ENCODE measurements around the gene RELCH.

GRCh38 chr18:62346333-62347088, 159.5 kb downstream of the RELCH start:
- TF ChIP-seq CTCF (IDR thresholded peaks at IDR 0.05 in 2 of 3, conservative IDR thresholded peaks at IDR 0.05 in 1 of 3; ENCODE audit: control insufficient read depth in 2 of 3, extremely low read depth in 1 of 3, insufficient read depth in 1 of 3, low read depth in 3 of 3, low read length in 3 of 3) = no peak
- TF ChIP-seq CEBPB (IDR thresholded peaks at IDR 0.05; ENCODE audit: borderline replicate concordance in 1 of 2, low read depth in 2 of 2, low read length in 2 of 2) = no peak
- TF ChIP-seq EP300 (IDR thresholded peaks at IDR 0.05; ENCODE audit: borderline replicate concordance in 1 of 2, control insufficient read depth in 1 of 2, low read depth in 2 of 2, low read length in 2 of 2) = no peak
- no peak for TF ChIP-seq MEF2B (IDR thresholded peaks at IDR 0.05; ENCODE audit: partially characterized antibody, poor library complexity, severe bottlenecking)
- no peak for TF ChIP-seq EZH2 (IDR thresholded peaks at IDR 0.05; ENCODE audit: borderline replicate concordance, control insufficient read depth, low read depth, low read length)
- TF ChIP-seq SP1 (IDR thresholded peaks at IDR 0.05; ENCODE audit: low read depth, low read length) = no peak
- TF ChIP-seq POLR2AphosphoS2 (IDR thresholded peaks at IDR 0.05; ENCODE audit: low read depth, low read length) = no peak
- no peak for TF ChIP-seq TAF1 (IDR thresholded peaks at IDR 0.05; ENCODE audit: borderline replicate concordance, low read depth, low read length)
- TF ChIP-seq BACH1 (IDR thresholded peaks at IDR 0.05; ENCODE audit: borderline replicate concordance) = no peak
- TF ChIP-seq CREB1 (IDR thresholded peaks at IDR 0.05; ENCODE audit: low read depth) = no peak
- no peak for TF ChIP-seq NRF1 (conservative IDR thresholded peaks at IDR 0.05; ENCODE audit: low read depth, low read length)
- no peak for TF ChIP-seq ATF2 (IDR thresholded peaks at IDR 0.05; ENCODE audit: low read length)
- TF ChIP-seq IKZF2 (IDR thresholded peaks at IDR 0.05) = no peak
- TF ChIP-seq CBX3 (IDR thresholded peaks at IDR 0.05; ENCODE audit: borderline replicate concordance, low read depth) = no peak
